Liver (tissue), 9 donors: ENCODE results near the gene SV2B. TPM values are rescaled to one million over a fixed set of nuclear protein-coding genes. Genes with fewer than 3 reads are reported as not detected.

Source experiments
- DNase-seq: peaks from one replicate; pipeline ENCODE4 v3.0.0-alpha.2; 2017; ENCODE audit warnings: low spot score
- H3K27ac ChIP-seq, 2 donors: one replicate each; pipeline ENCODE4 v1.7.0; 2013; ENCODE audit warnings: inconsistent platforms in 2 of 2, low read length in 2 of 2, control low read depth in 1 of 2, low read depth in 1 of 2, mild to moderate bottlenecking in 1 of 2
- H3K27me3 ChIP-seq, 4 donors: one replicate each; pipeline versions ENCODE4 v1.6.1 to v1.7.0; 2013; ENCODE audit warnings: low read length in 3 of 4, inconsistent platforms in 1 of 4, mild to moderate bottlenecking in 1 of 4, moderate library complexity in 1 of 4; ENCODE audit not compliant: control insufficient read depth in 4 of 4, insufficient read depth in 4 of 4
- H3K36me3 ChIP-seq, 4 donors: one replicate each; pipeline versions ENCODE4 v1.6.1 to v1.7.0; 2013; ENCODE audit warnings: low read length in 3 of 4, mild to moderate bottlenecking in 3 of 4, low read depth in 1 of 4, moderate library complexity in 1 of 4; ENCODE audit not compliant: control insufficient read depth in 4 of 4, insufficient read depth in 3 of 4
- H3K4me1 ChIP-seq, 4 donors: one replicate each; pipeline versions ENCODE4 v1.6.1 to v1.7.0; 2013; ENCODE audit warnings: low read length in 3 of 4, mild to moderate bottlenecking in 3 of 4, moderate library complexity in 1 of 4; ENCODE audit not compliant: control insufficient read depth in 4 of 4, insufficient read depth in 4 of 4
- H3K4me3 ChIP-seq, 3 donors: one replicate each; pipeline versions ENCODE4 v1.6.1 to v1.7.0; 2013; ENCODE audit warnings: low read length in 3 of 3, control low read depth in 1 of 3, low read depth in 1 of 3, mild to moderate bottlenecking in 1 of 3
- H3K9ac ChIP-seq, 2 donors: one replicate each; pipeline ENCODE4 v1.7.0; 2013; ENCODE audit warnings: low read length in 2 of 2, mild to moderate bottlenecking in 2 of 2, moderate library complexity in 2 of 2, control low read depth in 1 of 2, low read depth in 1 of 2
- H3K9me3 ChIP-seq, 4 donors: one replicate each; pipeline versions ENCODE4 v1.6.1 to v1.7.0; 2013; ENCODE audit warnings: low read length in 3 of 4; ENCODE audit not compliant: control insufficient read depth in 4 of 4
- EGR1 ChIP-seq, 2 donors: IDR thresholded peaks; 2 replicates each; pipeline ENCODE4 v1.6.1; 2016 to 2018; ENCODE audit warnings: antibody characterized with exemption in 2 of 2, low read depth in 2 of 2
- GABPA ChIP-seq, 2 donors: IDR thresholded peaks in 1 of 2; conservative IDR thresholded peaks in 1 of 2; 2 replicates each; pipeline ENCODE4 v1.6.1; 2016; ENCODE audit warnings: antibody characterized with exemption in 2 of 2, mild to moderate bottlenecking in 1 of 2, moderate library complexity in 1 of 2
- NR2F2 ChIP-seq: IDR thresholded peaks from 2 replicates; pipeline ENCODE4 v1.6.1; 2016; ENCODE audit warnings: antibody characterized with exemption
- SP1 ChIP-seq: IDR thresholded peaks from 2 replicates; pipeline ENCODE4 v1.6.1; 2018; ENCODE audit warnings: antibody characterized with exemption, mild to moderate bottlenecking
- TAF1 ChIP-seq: conservative IDR thresholded peaks from 2 replicates; pipeline ENCODE4 v1.6.1; 2016; ENCODE audit warnings: antibody characterized with exemption, mild to moderate bottlenecking
- YY1 ChIP-seq: IDR thresholded peaks from 2 replicates; pipeline ENCODE4 v1.6.1; 2016; ENCODE audit warnings: antibody characterized with exemption, mild to moderate bottlenecking
- WGBS: extraction: QIAGEN DNeasy Blood & Tissue Kit; methylation state at CpG from one replicate; pipeline ENCODE4 v1.1.7; 2013; 5-methylcytosine and 5-hydroxymethylcytosine counted together
- polyA plus RNA-seq, 2 donors: library from polyadenylated mRNA; stranded (reverse) in 1 of 2; unstranded in 1 of 2; fragments of 200-250 nt in 1 of 2; fragments of >200 nt in 1 of 2; fragmentation: Nextera tagmentation in 1 of 2; extraction: Ambion mirVana in 1 of 2; gene quantifications; one replicate each; pipeline versions ENCODE4 v1.2.1 to v1.2.3, GENCODE V29; 2013 to 2015
- total RNA-seq, 2 donors: library from RNA; depleted of rRNA; stranded (reverse); fragments of >200 nt; gene quantifications; one replicate each; pipeline ENCODE4 v1.2.3, GENCODE V29; 2014
- TF ChIP-seq, protein P1 (sequence below): IDR thresholded peaks from 2 replicates; pipeline ENCODE4 v1.6.1; 2016; ENCODE audit warnings: antibody characterized with exemption
- TF ChIP-seq, protein P2 (sequence below): IDR thresholded peaks from 2 replicates; pipeline ENCODE4 v1.6.1; 2016; ENCODE audit warnings: antibody characterized with exemption
- TF ChIP-seq, protein P3 (sequence below): IDR thresholded peaks from 2 replicates; pipeline ENCODE4 v1.6.1; 2016; ENCODE audit warnings: antibody characterized with exemption, mild to moderate bottlenecking
- TF ChIP-seq, protein P4 (sequence below): IDR thresholded peaks from 2 replicates; pipeline ENCODE4 v1.6.1; 2016; ENCODE audit warnings: antibody characterized with exemption
- TF ChIP-seq, protein P5 (sequence below): fragments of 150-350 bp; IDR thresholded peaks from 2 replicates; pipeline ENCODE4 v1.5.1; 2017; ENCODE audit warnings: improper control_type of control experiment, low read depth, low read length; ENCODE audit not compliant: missing input control
- donor health status: healthy.
- donor health status: healthy.
- donor health status: healthy.
- donor health status: healthy.
- donor health status: healthy.

The SV2B gene
- total and polyA plus RNA-seq, 4 donors: 0.08 to 0.16 (median 0.09) TPM; not detected in 1

DNA sequence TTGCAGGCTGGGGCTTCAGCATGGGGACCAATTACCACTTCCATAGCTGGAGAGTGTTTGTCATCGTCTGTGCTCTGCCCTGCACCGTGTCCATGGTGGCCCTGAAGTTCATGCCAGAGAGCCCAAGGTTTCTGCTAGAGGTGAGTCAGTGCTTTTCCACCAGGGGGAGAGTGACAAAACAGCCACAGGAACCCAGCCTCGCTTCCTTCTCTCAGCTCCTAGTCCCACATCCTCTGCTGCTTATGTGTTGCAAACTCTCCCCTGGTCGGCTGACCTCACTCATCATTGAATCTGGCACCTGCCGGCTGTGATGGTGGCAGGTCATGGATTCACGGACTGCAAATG, 158.3 kb downstream of the SV2B start:
- WGBS: 62% methylated on average over 6 of the region's 6 CpGs
- TF ChIP-seq SP1: no peak
- TF ChIP-seq YY1: no peak
- no peaks in the 10 kb centered on the region for H3K9me3 ChIP-seq
- no peaks in the 10 kb centered on the region for H3K4me1 ChIP-seq
- no peaks in the 10 kb centered on the region for H3K27me3 ChIP-seq
- no peak overlapping the region for H3K27ac ChIP-seq
- no peak for DNase-seq
- no peaks in the 10 kb centered on the region for H3K36me3 ChIP-seq
- no peak overlapping the region for H3K9ac ChIP-seq
- no peak overlapping the region for H3K4me3 ChIP-seq

DNA sequence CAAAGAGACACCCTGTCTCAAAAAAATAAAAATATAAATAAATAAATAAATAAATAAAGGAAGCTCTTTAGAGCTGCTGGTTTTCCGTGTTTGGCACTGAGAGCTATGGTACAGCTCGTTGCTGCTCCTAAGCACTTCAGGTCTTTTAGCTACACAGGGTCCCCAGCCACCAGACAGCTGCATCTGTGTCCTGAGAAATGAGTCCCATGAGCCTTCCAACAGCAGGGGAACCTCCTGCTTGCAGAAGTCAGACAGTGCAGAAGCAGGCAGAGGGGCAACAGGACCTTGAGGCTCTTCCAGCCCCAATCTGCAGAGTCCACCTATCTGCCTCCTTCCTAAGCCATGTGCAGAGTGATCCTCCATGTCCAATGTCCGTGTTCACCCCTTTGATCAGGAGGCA, 159.0 kb downstream of the SV2B start:
- H3K27me3 ChIP-seq: no peaks in the 10 kb centered on the region
- no peak overlapping the region for H3K27ac ChIP-seq
- H3K4me3 ChIP-seq: no peak overlapping the region
- H3K36me3 ChIP-seq: no peaks in the 10 kb centered on the region
- WGBS: 77% methylated on average over 3 of the region's 3 CpGs
- no peak overlapping the region for H3K9ac ChIP-seq
- no peak for DNase-seq
- TF ChIP-seq, protein P1, sequence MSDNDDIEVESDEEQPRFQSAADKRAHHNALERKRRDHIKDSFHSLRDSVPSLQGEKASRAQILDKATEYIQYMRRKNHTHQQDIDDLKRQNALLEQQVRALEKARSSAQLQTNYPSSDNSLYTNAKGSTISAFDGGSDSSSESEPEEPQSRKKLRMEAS: no peak
- TF ChIP-seq, protein P2, sequence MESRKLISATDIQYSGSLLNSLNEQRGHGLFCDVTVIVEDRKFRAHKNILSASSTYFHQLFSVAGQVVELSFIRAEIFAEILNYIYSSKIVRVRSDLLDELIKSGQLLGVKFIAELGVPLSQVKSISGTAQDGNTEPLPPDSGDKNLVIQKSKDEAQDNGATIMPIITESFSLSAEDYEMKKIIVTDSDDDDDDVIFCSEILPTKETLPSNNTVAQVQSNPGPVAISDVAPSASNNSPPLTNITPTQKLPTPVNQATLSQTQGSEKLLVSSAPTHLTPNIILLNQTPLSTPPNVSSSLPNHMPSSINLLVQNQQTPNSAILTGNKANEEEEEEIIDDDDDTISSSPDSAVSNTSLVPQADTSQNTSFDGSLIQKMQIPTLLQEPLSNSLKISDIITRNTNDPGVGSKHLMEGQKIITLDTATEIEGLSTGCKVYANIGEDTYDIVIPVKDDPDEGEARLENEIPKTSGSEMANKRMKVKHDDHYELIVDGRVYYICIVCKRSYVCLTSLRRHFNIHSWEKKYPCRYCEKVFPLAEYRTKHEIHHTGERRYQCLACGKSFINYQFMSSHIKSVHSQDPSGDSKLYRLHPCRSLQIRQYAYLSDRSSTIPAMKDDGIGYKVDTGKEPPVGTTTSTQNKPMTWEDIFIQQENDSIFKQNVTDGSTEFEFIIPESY: no peak
- TF ChIP-seq GABPA (IDR thresholded peaks at IDR 0.05 in 1 of 2, conservative IDR thresholded peaks at IDR 0.05 in 1 of 2) (no peak), EGR1 (IDR thresholded peaks at IDR 0.05; ENCODE audit: low read depth in 2 of 2) (no peak)
- H3K9me3 ChIP-seq: no peaks in the 10 kb centered on the region
- H3K4me1 ChIP-seq: no peaks in the 10 kb centered on the region

DNA sequence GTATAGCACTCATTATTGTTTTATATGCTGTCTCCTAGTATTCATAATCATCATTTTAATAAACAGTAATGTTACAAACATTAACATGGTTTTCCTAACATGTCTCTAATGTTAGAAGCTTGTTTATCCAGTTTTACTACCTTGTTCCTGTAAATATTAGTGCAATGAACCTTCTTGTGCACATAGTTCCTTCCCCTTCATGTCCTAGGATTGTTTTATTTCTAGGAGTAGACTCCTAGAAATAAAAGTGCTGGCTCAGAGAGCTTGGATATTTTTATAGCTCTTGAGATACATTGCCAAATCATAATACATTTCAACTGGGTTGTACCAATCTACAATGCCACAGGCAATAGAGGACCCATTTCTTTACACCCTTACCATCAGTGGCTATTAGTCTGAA, 161.3 kb downstream of the SV2B start:
- Histone ChIP-seq H3K27ac (no peak overlapping the region), H3K9me3 (no peaks in the 10 kb centered on the region), H3K4me1 (no peaks in the 10 kb centered on the region), H3K4me3 (no peak overlapping the region), H3K36me3 (no peaks in the 10 kb centered on the region), H3K9ac (no peak overlapping the region), H3K27me3 (no peaks in the 10 kb centered on the region)
- TF ChIP-seq TAF1 (no peak), NR2F2 (no peak), SP1 (no peak)
- TF ChIP-seq, protein P3, sequence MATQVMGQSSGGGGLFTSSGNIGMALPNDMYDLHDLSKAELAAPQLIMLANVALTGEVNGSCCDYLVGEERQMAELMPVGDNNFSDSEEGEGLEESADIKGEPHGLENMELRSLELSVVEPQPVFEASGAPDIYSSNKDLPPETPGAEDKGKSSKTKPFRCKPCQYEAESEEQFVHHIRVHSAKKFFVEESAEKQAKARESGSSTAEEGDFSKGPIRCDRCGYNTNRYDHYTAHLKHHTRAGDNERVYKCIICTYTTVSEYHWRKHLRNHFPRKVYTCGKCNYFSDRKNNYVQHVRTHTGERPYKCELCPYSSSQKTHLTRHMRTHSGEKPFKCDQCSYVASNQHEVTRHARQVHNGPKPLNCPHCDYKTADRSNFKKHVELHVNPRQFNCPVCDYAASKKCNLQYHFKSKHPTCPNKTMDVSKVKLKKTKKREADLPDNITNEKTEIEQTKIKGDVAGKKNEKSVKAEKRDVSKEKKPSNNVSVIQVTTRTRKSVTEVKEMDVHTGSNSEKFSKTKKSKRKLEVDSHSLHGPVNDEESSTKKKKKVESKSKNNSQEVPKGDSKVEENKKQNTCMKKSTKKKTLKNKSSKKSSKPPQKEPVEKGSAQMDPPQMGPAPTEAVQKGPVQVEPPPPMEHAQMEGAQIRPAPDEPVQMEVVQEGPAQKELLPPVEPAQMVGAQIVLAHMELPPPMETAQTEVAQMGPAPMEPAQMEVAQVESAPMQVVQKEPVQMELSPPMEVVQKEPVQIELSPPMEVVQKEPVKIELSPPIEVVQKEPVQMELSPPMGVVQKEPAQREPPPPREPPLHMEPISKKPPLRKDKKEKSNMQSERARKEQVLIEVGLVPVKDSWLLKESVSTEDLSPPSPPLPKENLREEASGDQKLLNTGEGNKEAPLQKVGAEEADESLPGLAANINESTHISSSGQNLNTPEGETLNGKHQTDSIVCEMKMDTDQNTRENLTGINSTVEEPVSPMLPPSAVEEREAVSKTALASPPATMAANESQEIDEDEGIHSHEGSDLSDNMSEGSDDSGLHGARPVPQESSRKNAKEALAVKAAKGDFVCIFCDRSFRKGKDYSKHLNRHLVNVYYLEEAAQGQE: no peak
- TF ChIP-seq, protein P4, sequence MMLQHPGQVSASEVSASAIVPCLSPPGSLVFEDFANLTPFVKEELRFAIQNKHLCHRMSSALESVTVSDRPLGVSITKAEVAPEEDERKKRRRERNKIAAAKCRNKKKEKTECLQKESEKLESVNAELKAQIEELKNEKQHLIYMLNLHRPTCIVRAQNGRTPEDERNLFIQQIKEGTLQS: no peak
- TF ChIP-seq, protein P2: no peak
- TF ChIP-seq, protein P5, sequence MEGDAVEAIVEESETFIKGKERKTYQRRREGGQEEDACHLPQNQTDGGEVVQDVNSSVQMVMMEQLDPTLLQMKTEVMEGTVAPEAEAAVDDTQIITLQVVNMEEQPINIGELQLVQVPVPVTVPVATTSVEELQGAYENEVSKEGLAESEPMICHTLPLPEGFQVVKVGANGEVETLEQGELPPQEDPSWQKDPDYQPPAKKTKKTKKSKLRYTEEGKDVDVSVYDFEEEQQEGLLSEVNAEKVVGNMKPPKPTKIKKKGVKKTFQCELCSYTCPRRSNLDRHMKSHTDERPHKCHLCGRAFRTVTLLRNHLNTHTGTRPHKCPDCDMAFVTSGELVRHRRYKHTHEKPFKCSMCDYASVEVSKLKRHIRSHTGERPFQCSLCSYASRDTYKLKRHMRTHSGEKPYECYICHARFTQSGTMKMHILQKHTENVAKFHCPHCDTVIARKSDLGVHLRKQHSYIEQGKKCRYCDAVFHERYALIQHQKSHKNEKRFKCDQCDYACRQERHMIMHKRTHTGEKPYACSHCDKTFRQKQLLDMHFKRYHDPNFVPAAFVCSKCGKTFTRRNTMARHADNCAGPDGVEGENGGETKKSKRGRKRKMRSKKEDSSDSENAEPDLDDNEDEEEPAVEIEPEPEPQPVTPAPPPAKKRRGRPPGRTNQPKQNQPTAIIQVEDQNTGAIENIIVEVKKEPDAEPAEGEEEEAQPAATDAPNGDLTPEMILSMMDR: no peak
- TF ChIP-seq, protein P1: no peak
- no peak for DNase-seq
